NOMO-1 (cell line): ENCODE results near the gene CTRL.
A peak's percentile ranks its signal among the peaks of the same experiment; 100 is the strongest.
"Not testable (repeated sequence)": the region's sequence is repeated elsewhere in the genome, so short reads cannot be mapped to it uniquely, and the experiment has no call there.

ENCODE experiments used
- DNase-seq, 2 experiments: peaks; one replicate each; lab custom pipeline; 2025; ENCODE audit not compliant: unreplicated experiment in 2 of 2; lab: John Stamatoyannopoulos, UW

CTRL gene

DNA sequence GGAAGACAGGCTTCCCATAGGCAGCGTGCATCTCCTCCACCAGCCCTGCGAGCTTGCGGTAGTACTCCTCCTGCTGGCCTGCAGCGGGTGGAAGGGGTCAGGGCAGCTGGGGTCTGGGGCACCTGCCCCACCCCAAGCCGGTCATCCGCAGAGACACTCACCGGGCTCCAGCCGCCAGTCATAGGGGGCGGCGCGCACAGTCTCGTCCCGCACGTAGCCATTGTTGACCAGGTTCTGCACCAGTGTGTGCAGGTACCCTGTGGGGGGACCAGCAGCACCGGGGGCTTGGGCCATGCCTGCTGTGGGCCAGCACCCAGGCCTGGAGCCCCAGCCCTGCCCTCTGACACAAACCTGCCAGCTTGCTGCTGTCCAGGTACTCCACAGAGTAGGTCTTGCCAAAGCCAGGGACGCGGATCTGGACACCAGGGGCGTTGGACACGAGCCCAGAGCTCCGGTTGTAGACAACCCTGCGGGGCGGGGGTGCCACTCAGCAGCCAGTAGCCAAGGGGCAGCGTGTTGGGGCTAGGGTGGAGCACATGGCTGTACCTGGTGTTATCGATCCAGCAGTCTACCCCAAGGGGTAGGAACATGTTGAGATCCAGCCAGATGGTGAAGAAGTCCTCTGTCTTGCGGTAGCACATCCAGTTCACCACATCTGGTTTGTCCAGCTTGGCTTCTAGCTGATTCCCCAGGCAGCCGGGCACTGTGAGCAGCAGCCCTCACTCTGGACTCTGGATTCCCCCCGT is 11.0 kb upstream of the CTRL start:
- DNase-seq, result no peak

DNA sequence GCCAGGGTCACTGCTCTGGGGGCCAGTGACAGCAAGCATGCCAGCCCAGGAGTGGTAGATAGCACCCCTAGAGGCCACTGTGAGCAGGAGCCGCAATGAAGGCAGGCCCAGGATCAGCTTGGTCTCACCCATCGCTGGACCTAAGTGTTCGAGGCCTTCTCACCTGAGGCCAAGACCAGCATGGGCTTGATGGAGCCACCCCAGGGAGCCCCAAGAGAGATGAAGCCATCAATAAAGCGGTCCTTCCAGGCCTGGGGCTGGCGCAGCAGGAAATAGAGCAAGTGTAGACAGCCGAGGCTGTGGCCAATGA is 10.5 kb upstream of the CTRL start:
- DNase-seq, result peak; percentile 11 to 17

DNA sequence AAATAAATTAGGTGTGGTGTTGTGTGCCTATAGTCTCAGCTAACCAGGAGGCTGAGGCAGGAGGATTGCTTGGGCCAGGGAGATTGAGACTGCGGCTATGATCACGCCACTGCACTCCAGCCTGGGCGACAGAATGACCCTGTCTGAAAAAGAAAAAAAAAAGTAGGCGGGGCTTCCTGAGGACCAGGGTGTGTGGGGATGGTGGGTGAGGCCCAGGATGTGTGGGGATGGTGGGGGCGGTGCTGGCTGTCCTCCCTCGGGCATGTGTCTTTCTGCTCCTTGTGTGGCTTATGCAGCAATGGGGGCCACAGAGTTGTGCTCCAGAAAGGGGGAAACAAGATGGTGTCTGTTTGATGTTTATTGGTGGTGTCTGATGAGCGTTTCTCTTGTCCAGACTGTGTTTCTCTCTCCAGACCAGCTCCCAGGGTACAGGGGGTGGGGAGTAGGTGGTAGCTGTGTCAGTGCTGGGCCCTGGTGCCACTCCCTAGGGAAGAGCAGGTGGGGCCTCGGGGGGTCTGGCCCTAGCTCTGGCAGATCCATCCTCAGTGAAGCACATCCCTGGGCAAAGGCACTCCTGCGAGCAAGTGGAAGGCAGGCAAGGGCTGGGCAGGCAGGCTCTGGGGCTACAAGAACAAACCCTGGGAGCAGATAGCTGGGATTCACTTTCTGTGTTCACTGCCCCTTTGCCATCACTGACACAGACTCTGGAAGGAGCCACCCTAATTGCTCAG is 10.0 kb upstream of the CTRL start:
- no peak for DNase-seq

DNA sequence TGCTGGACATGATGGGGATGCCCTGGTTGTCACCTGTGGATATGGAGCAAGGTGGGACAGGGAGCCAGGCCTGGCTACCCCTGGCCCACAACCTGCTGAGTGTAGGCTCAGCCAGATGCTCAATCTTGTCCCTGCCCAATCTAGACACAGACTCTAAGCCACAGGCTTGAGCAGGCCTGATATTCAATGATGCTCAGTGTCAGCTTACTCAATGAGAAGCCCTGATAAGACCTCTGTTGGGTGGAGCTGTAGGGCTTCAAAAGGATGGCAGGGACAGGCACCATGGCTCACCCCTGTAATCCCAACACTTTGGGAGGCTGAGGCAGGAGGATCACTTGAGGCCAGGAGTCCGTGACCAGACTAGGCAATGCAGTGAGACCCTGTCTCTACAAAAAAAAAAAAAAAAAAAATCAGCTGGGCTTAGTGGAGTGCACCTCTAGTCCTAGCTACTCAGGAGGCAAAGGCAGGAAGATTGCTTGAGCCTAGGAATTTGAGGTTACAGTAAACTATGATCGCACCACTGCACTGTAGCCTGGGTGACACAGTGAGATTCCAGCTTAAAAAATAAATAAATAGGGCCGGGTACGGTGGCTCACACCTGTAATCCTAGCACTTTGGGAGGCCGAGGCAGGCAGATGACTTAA is 8.9 kb upstream of the CTRL start:
- DNase-seq, result no peak

DNA sequence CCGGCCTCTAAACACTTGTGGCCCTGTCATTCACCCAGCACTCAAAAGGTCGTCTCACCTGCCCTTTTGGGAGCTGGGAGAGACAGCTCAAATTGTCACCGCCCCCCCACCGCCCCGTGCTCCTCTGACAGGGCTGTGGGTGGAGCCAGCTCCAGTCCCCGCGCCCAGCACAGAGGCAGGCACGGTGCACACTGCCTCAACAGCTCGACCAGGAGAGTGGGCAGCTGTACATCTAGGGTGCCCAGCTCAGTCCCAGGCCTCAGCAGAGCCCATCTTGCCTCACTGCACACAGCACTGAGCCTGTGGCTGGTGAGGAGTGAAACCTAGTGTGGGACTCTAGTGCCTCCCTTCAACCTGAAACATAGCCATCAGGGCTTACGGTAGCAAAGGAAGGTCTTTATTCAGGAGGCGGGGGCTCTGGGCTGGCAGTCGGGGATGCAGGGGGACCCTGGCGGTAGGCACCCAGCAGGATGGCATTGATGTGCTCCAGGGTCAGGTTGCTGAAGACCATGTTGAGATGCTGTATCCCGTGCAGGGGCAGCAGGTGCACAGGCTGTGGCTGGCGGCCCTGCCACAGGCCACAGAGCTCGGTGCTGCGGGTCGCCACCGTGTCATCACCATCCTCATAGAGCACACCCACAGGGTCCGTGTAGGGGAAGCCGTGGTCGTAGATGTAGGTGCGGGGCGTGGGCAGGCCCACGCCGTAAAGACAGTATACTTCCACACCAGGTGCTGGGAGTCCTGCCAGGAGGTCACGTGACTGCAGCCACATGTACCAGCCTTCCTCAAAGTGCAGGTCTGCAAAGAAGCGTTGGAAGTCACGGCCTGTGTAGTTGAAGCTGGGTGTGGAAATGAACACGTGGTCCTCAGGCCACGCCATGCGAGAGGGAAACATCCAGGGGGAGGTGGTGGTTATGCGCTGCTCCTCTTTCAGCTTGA is 8.1 kb upstream of the CTRL start:
- no peak for DNase-seq

DNA sequence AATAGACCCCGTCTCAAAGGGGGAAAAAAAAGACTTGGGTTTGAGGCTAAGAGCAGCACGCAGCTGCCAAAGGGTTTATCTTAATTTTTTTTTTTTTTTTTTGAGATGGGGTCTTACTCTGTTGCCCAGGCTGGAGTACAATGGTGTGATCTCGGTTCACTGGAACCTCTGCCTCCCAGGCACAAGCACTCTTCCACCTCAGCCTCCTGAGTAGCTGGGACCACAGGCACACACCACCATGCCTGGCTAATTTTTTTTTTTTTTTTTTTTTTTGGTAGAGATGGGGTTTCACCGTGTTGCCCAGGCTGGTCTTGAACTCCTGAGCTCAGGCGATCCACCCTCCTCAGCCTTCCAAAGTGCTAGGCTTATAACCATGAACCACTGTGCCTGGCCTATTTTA is 6.1 kb upstream of the CTRL start:
- DNase-seq, result not testable (repeated sequence)

DNA sequence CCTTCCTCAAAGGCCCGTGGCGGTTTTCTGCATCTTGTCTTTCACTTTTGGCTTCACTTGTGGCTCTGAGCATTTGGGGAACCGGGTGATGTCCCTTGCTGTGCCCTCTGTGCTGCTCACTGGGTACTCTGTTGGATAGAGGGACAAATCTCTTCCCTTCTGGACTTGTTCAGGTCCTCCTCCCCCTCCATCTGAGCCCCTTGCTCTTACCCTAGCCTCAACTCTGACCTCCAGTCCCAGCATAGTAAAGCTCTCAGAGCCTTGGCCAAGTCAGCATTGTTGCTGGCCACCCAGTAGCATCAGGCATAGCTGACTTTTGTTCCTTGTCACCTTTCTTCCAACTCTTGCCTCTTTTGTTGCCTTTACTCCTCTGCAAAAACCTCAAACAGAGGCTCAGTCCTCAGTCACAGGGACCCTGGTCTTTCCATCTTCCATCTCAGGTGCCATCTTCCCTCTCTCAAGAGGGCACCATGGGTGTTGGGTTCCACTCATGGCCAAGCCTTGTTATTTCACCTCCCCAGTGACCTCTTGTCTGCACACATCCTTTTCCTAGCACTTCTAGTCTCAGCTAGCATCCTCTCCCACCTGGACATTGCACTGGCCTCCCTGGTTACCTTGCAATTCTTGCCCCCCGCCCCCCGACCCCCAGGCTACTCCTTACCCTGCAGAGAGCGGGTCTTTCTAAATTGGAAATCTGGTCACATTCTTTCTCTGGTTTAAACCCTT is 5.4 kb upstream of the CTRL start:
- peak; percentile 94 to 98 for DNase-seq

DNA sequence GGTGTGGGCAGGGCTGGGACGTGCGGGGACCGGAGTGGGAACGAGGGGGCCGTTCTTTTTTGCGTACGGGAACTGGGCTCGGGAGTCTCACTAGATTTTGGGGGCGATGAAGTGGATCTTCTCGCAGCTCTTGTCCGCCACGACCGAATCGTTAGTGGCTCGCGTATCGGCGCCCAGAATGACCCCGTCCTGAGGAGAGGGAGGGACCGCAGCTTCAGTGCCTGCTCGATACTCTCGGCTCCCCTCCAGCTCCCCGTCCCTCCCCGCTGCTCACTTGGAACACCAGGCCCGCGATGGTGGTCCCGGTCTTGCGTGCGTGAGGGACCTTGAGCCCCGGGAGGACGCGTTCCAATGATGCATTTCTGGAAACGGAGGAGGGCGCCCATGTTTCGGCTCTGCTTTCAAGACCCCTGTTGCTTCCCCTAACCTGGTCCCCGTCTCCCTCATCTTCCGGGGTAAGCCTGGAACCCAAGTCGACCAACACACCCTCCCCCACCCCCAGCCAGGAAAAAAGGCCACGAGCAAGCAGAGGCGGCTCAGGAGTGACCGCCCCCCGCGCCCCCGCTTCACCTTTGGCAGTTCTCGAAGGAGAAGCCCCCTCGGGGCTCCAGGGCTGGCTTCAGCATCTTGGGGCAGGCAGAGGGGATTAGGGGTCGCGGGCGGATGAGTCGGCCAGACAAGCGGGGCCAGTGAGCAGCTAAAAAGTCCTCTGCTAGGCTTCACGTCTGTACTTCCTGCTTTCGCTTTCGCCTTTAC is 4.6 kb upstream of the CTRL start, which contains the start of gene PSMB10:
Gene PSMB10 (minus strand): TSS at position 727 of the 756 bp plus-strand sequence. CDS start 101 bp downstream, at position 626.
- DNase-seq, result no peak

DNA sequence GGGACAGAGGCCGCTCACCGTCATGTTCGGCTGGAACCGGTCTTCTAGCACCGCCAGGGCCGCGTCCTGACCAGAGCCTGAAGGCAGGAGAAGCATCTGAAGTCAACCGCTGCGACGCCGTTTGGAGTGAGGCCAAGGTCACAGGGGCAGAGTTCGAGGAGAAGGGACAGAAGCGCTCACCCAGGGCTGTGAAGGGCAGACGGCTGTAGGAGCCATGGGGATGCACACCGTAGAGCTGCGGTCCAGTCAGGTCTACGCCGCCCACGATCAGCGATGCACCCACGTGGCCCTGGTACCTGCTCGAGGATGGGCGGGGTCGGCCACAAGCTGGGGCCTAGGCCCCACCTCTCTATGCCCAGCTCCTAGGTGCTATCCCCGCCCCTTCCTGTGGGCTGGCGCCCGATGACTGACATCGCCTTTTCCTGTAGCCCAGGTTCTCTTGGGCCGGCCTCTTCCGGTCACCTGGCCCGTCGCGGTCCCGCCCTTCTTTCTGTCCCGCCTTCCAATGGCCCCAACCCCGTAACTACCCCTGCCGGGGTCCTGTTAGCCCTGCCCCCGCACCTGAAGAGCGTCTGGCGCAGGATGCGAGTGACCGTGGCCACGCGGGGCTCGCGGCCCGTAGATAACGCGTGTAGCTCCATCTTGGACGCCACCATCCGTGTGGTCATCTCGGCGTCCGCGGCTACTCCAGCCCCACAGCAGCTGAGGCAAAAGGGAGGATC is 3.9 kb upstream of the CTRL start:
- DNase-seq, result peak; percentile 95 to 96

DNA sequence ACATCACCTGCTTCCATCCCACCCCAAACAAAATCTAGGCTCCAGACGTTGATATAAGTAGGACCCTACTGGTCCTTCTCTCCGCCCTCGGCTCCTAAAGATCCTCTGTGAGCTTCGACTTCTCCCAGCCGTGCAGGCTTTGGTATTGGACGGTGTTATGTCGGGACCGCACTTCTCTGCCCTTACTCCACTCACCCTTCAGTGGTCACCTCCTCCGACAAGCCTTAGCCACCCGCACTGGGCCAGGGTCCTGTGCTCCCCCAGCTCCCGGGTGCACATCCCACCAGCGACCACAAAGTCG is 3.4 kb upstream of the CTRL start:
- DNase-seq, result no peak

DNA sequence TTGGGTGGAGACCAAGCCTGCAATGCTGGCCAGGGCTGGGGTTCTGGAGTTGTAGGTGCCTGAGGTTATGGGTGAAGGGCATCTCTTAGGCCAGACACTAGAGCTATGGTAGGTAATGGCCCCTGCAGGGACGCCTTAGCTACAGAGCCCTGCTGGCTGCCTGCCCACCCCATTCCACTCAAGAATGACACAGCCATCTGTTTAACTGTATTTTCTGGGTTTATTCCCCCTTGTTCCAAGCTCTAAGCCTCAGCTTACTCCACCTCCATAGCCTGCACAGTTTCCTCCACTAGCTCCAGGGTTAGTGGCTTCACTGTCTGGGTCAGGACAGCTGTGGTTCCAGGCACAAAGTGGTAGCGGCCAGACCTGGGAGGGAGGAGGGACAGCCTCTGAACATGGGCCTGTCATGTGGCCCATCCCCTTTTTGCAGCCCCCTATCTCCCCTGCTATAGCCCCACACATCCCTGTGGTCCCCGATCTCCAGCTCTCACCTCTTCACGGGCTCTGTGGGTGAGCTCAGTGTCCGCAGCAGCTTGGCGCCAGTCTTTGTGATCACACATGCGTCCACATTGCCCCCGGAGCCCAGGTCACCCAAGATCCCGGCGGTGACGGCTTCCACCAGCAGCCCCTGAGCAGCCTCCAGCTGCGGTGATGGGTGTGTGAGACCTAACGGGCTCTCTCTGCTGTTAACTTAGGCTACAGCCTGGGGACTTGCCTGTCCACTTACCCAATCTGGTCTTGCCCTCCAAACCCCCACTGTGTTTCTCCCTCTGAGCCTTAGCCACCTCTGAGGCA is 2.8 kb upstream of the CTRL start:
- DNase-seq, result no peak

DNA sequence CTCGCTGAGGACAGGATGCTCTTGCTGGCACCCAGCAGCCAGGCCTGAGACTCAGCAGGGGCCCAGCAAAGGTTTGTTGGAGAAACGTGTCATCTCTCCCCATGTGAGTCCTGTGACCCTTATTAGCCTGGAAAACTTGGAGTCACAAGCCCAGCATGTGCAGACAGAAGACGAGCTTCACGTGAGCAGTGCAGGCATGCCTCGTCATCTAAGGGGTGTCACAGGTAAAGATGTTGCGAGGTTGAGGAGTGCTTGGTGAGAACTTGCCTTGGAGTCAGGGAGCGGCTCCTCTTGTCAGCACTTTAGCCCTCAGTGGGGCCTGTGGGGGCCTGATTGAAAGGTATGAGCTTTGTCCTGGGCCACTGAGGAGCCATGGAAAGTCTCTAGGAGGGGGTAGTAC is 2.1 kb upstream of the CTRL start:
- DNase-seq, result no peak

DNA sequence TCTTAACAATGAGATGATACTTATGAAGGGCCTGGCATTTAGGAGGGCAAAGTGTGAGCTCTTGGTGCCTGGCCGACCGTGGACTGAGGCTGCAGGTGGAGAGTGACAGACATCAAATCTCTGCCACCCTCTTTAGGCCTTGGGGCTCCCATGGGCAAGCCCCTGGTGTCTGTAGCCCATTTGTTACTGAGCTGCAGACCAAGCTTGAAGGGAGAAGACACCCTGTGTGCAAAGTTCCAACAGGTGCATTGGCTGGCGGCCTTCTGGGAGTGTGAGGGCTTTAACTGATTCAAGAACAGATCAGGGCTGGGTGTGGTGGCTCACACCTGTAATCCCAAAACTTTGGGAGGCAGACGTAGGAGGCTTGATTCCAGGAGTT is 789 bp upstream of the CTRL start:
- no peak for DNase-seq

DNA sequence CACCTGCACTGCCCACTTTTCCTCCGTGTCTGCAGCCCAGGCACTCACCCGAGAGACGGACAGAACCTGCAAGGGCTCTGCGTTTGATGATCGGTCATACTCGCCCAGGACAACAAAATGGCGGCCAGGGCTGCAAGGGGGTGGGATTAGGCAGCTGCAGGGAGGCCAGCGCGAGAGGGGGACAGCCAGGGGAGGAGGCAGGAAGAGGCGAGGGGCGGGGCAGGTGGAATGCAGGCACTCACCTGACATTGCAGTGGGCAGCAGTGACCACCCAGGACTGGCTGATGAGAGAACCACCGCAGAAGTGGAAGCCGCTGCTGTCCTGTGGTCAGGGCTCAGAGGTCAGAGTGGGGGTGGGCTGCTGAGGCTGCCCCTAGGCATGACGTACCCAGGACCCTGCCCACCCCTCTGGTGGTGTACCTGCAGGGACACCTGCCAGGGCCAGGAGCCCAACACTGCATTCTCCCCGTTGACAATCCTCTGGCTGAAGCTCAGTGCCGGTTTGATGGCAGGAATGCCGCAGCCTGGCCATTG is 917 bp downstream of the CTRL start:
- DNase-seq, result no peak

DNA sequence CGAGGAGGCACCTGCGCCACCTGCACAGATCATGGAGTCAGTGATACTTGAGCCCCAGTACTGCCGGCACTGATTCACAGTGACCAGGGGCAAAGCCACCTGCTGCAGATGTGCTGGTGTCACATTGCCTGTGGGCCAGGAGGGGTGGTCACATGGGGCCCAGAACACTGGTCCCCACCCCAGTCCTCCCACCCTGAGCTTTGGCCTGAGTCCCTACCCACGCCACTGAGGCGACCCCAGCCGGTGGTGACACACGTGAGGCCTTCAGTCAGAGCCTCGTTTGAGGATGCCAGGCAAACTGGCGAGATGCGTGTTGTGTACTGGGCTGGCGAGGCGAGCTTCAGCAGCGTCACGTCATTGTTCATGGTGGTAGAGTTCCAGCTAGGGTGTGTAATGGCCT is 1.5 kb downstream of the CTRL start:
- no peak for DNase-seq

DNA sequence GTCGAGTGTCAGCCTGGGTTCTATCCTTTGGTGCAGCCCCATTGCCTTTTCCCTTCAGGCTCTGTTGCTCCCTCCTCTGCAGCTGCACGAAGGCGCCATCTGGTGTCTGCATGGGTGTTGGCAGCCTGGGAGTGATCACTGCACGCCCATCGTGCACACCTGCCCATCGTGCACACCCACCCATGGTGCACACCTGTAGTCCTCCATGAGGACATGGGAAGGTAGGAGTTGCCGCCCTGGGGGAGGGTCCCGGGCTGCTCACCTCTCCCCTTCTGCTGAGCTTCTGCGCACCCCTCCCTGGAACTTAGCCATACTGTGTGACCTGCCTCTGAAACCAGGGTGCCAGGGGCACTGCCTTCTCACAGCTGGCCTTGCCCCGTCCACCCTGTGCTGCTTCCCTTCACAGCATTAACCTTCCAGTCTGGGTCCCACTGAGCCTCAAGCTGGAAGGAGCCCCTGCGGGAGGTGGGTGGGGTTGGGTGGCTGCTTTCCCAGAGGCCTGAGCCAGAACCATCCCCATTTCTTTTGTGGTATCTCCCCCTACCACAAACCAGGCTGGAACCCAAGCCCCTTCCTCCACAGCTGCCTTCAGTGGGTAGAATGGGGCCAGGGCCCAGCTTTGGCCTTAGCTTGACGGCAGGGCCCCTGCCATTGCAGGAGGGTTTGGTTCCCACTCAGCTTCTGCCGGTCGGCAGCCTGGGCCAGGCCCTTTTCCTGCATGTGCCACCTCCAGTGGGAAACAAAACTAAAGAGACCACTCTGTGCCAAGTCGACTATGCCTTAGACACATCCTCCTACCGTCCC is 2.9 kb downstream of the CTRL start:
- peak; percentile 15 to 68 for DNase-seq

DNA sequence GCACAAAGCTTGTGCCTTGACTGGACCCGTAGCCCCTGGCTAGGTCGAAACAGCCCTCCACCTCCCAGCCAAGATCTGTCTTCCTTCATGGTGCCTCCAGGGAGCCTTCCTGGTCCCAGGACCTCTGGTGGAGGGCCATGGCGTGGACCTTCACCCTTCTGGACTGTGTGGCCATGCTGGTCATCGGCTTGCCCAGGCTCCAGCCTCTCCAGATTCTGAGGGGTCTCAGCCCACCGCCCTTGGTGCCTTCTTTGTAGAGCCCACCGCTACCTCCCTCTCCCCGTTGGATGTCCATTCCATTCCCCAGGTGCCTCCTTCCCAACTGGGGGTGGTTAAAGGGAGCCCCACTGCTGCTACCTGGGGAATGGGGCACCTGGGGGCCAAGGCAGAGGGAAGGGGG is 3.5 kb downstream of the CTRL start:
- DNase-seq, result no peak
